Lower leg skin (tissue), 4 donors: ENCODE data around the gene CMSS1. TPM values are rescaled to one million over a fixed set of nuclear protein-coding genes. Genes with fewer than 3 reads are reported as not detected.

Experiments used
- DNase-seq, 2 donors: peaks; one replicate each; pipeline ENCODE4 v3.0.0-alpha.2; 2019; ENCODE audit warnings: low spot score in 2 of 2
- H3K4me3 ChIP-seq: fragments of 200-600 bp; sonication (generic); 2 replicates; pipeline ENCODE4 v1.5.1; 2017; ENCODE audit warnings: mild to moderate bottlenecking, low read depth; ENCODE audit not compliant: poor library complexity, severe bottlenecking
- POLR2A ChIP-seq, 2 donors: fragments of 450-650 bp; IDR thresholded peaks; one replicate each; pipeline ENCODE4 v1.6.1; 2016 to 2017; ENCODE audit warnings: antibody characterized with exemption in 2 of 2, mild to moderate bottlenecking in 1 of 2, moderate library complexity in 1 of 2
- WGBS, 2 donors: methylation state at CpG; one replicate each; pipeline ENCODE4 v1.1.5; 2018; 5-methylcytosine and 5-hydroxymethylcytosine counted together
- intact Hi-C: fragments of 100-400 bp; cut with DNase I; formaldehyde crosslinking; loops from one replicate; pipeline ENCODE4 v1.15.0; 2023; ENCODE audit warnings: low total_unique reads
- total RNA-seq, 4 donors: library from RNA; depleted of rRNA; stranded (reverse); fragments of >200 nt; gene quantifications; one replicate each; pipeline ENCODE4 v1.1.0, GENCODE V29; 2016
- TF ChIP-seq, protein P1 (sequence below), 3 donors: fragments of 450-650 bp; IDR thresholded peaks; one replicate each; pipeline ENCODE4 v1.5.1; 2016; ENCODE audit warnings: antibody characterized with exemption in 3 of 3, mild to moderate bottlenecking in 3 of 3, moderate library complexity in 2 of 3

CMSS1 gene
- total RNA-seq, 4 donors from 2014 or later: 3.7 to 13.2 (median 7.5) TPM

DNA sequence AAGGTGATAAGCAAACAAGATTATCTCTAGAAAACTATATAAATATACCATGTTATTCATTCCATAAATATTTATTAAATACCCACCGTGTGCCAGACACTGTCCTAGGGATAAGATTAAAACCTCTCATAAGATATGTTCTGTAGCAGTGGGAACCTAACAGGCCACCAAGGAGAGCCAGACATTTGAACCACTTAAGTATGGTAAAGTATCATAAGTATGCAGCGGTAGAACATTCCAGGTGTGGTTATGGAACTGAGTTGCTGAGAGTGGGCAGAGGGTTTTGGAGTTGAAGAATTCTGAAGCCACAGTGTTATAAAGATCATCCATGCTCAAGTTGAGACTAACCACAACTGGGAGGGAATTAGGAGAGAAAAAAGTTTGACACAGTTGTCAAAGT, 282.0 kb downstream of the CMSS1 start:
- TF ChIP-seq, protein P1, sequence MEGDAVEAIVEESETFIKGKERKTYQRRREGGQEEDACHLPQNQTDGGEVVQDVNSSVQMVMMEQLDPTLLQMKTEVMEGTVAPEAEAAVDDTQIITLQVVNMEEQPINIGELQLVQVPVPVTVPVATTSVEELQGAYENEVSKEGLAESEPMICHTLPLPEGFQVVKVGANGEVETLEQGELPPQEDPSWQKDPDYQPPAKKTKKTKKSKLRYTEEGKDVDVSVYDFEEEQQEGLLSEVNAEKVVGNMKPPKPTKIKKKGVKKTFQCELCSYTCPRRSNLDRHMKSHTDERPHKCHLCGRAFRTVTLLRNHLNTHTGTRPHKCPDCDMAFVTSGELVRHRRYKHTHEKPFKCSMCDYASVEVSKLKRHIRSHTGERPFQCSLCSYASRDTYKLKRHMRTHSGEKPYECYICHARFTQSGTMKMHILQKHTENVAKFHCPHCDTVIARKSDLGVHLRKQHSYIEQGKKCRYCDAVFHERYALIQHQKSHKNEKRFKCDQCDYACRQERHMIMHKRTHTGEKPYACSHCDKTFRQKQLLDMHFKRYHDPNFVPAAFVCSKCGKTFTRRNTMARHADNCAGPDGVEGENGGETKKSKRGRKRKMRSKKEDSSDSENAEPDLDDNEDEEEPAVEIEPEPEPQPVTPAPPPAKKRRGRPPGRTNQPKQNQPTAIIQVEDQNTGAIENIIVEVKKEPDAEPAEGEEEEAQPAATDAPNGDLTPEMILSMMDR (IDR thresholded peaks at IDR 0.05): no peak
- no peak for TF ChIP-seq POLR2A (IDR thresholded peaks at IDR 0.05)
- 83 to 85% methylated on average over 2 of the region's 2 CpGs for WGBS, 2 donors
- no peak for DNase-seq
- intact Hi-C loops: no loop called here
- H3K4me3 ChIP-seq: no peak overlapping the region

DNA sequence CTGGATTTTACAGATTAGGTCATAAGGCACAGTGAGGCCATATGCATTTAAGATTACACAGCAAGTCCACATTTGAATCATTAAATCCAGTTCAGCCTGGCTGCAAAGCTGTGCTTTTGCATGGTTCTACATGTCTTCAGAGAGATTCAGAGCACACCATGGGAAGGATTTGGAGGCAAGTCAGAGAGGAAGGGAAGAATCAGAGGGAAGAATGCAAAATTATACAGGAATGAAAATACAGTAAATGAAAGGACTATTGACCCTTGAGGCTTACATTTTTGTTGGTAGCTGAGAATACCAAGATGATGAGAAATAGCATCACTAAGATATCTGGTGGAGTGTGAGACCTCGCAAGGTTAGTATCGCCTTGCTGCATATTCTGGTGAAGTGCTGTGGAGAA, 282.8 kb downstream of the CMSS1 start:
- DNase-seq: no peak
- intact Hi-C loops: no loop called here
- 94 to 97% methylated on average over 2 of the region's 2 CpGs for WGBS, 2 donors
- no peak overlapping the region for H3K4me3 ChIP-seq
- TF ChIP-seq POLR2A (IDR thresholded peaks at IDR 0.05): no peak
- TF ChIP-seq, protein P1 (IDR thresholded peaks at IDR 0.05): no peak

DNA sequence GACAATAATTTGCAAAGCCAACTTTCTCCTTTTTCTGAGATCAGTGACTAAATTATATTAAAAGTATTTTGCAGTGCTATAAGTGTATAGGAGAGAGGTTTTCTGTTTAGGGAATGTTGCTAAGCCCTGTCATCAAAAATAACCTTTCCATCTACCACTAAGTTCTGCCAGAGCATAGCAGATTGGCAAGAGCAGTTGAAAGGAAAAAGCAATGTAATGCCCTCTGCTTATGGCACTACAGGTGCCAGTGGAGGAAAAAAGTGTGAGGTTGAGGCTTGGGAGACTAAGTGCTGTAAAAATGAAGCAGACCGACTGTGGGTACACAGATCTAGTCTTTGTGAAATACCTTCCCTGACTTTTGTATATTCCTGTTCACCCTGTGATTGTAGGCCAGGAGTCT, 285.1 kb downstream of the CMSS1 start:
- H3K4me3 ChIP-seq: no peak overlapping the region
- DNase-seq: no peak
- intact Hi-C loops: no loop called here
- WGBS, 2 donors: 91 to 96% methylated on average over 1 of the region's 1 CpG
- TF ChIP-seq, protein P1 (IDR thresholded peaks at IDR 0.05): no peak
- no peak for TF ChIP-seq POLR2A (IDR thresholded peaks at IDR 0.05)

DNA sequence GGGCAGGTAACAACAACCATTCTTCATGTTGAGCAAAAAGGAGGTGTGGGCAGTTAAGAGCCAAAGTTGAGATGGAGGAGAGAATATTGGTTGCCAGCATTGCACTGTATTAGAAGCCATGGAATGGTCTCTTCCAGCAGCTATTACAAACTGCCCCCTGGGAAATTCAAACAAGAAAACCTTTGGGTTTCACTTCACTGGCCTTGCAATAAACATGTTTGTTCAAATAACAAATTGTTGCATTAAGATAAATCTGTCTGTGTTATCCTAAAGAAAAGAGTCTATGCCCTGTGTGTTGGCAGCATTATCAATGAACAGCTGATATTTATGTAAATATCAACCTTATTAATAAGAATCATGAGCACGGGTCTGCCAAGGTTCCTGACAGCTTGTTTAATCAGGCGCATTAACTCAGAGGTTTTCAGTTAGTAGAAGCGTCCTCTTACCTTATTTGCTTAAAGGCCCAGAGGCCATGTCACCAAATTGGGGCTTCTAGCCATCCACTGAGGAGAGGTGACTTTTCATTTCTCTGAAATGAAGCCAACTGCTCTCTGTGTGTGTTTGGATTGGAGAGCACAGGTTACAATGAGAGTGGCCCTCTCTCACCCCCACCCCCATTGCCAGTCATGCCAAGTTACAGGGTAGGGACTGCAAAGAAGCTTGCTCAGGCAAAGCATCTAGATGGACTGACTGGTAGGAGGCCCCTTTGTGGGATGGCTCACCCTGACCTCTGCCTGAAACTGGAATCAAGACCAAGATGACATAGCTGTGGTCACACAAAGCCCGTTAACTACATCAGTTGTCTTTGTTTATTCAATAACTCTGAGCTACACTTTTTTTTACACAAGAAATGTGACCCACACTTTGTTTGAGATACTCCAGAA, 286.1 kb downstream of the CMSS1 start:
- intact Hi-C loops: no loop called here
- no peak for TF ChIP-seq POLR2A (IDR thresholded peaks at IDR 0.05)
- 66 to 70% methylated on average over 4 of the region's 4 CpGs for WGBS, 2 donors
- H3K4me3 ChIP-seq: no peak overlapping the region
- no peak for DNase-seq

DNA sequence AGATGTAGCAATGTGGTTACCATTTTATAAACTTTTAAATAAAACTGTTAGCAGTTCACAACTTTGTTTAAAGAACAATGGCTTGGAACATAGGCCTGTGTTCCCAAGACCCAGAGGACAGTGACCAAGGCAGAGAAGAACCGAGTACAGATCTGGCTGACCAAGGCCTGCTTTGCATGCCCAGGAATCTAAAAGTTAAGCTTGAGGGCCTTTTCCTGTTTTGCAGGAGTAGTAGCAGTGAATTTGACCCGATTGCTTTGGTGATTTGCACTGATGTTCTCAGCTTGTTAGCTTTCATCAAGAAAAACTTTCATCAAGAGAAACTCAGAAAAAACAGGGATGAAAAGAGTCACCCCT, 286.8 kb downstream of the CMSS1 start:
- intact Hi-C loops: no loop called here

DNA sequence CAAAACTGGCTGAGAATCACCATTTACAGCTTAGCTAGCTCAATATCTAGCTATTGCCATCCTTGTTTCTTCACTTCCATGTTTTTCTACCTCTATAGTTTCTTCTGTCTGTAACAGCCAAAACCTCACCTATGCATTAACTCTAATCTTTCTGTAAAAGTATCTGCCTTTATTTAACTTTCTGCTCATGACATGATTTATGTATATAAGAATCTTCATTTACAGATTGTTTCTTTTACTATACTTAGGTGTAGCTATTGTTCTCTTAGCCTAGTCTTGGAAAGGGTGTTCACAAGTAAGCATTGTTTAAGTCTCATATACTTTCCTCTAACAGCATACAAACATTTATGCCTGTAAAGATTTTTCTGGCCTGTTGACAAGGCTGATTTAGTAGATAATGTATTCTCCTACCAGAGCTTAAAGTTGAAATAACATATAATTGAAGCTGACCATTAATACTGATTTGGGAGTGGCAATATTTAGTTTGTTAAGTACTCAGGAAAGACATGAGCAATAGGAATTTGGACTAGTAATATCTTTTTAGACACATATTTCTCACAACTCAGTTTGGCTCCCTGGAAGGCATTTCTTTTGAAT, 287.3 kb downstream of the CMSS1 start:
- TF ChIP-seq, protein P1 (IDR thresholded peaks at IDR 0.05): no peak
- TF ChIP-seq POLR2A (IDR thresholded peaks at IDR 0.05): no peak
- intact Hi-C loops: no loop called here
- no peak overlapping the region for H3K4me3 ChIP-seq
- no peak for DNase-seq

More for the DNA sequence above, 286.8 kb downstream of the CMSS1 start:
- TF ChIP-seq POLR2A (IDR thresholded peaks at IDR 0.05): no peak
- TF ChIP-seq, protein P1 (IDR thresholded peaks at IDR 0.05): no peak
- no peak overlapping the region for H3K4me3 ChIP-seq
- 69% methylated on average over 2 of the region's 2 CpGs for WGBS, 2 donors
- no peak for DNase-seq
